ENCODE measurements around the gene FRMPD1. TPM values are rescaled to one million over a fixed set of nuclear protein-coding genes. Genes with fewer than 3 reads are reported as not detected.

FRMPD1 gene
- total and polyA plus RNA-seq, 2 of the 13 experiments (the other 11 are each of a cell fraction or from before 2014, with no cell fraction given): not detected

GRCh38 chr9:37784616-37785483 is 134.1 kb downstream of the FRMPD1 start, which contains the start of gene EXOSC3 (continued):
- peak; percentile 86; the same call in 1 of the 2 replicates for TF ChIP-seq ZFP36L1 (CRISPR knock-in tag; IDR thresholded peaks at IDR 0.05)
- no peak for TF ChIP-seq ZNF234 (CRISPR knock-in tag; conservative IDR thresholded peaks at IDR 0.05)
- TF ChIP-seq ZNF569 (CRISPR knock-in tag; IDR thresholded peaks at IDR 0.05; ENCODE audit: borderline replicate concordance): no peak
- no peak; the same call in 1 of the 2 replicates for TF ChIP-seq ZNF451 (CRISPR knock-in tag; IDR thresholded peaks at IDR 0.05)
- no peak for TF ChIP-seq ZNF549 (CRISPR knock-in tag; IDR thresholded peaks at IDR 0.05)
- peak; percentile 79; the same call in 1 of the 2 replicates for TF ChIP-seq ZNF678 (CRISPR knock-in tag; IDR thresholded peaks at IDR 0.05)
- TF ChIP-seq ZNF230 (CRISPR knock-in tag; IDR thresholded peaks at IDR 0.05): peak; percentile 93
- TF ChIP-seq HNRNPLL (IDR thresholded peaks at IDR 0.05; ENCODE audit: low read depth, low read length, poor library complexity, severe bottlenecking): peak; percentile 87
- TF ChIP-seq SRSF9 (IDR thresholded peaks at IDR 0.05; ENCODE audit: borderline replicate concordance, insufficient read depth, low read depth, low read length, poor library complexity, severe bottlenecking): no peak
- TF ChIP-seq TIGD3 (CRISPR knock-in tag; IDR thresholded peaks at IDR 0.05; ENCODE audit: borderline replicate concordance): peak; percentile 57; the same call in 1 of the 2 replicates
- no peak; the same call in 1 of the 2 replicates for TF ChIP-seq ZFP82 (CRISPR knock-in tag; IDR thresholded peaks at IDR 0.05; ENCODE audit: borderline replicate concordance)
- peak; percentile 26; the same call in 1 of the 2 replicates for TF ChIP-seq ARHGAP35 (CRISPR knock-in tag; IDR thresholded peaks at IDR 0.05; ENCODE audit: borderline replicate concordance)
- 0 out of 2 replicates have a peak, but pooled peaks have one; percentile 79 for TF ChIP-seq RARG (CRISPR knock-in tag; IDR thresholded peaks at IDR 0.05; ENCODE audit: low read depth)
- no peak for TF ChIP-seq PRDM10 (CRISPR knock-in tag; IDR thresholded peaks at IDR 0.05; ENCODE audit: low read depth)
- no peak; the same call in 1 of the 2 replicates for TF ChIP-seq ZNF740 (CRISPR knock-in tag; IDR thresholded peaks at IDR 0.05)
- TF ChIP-seq EP300 (IDR thresholded peaks at IDR 0.05; ENCODE audit: low read depth in 2 of 2, low read length in 2 of 2): peak in 1 of 2 experiments; percentile 27; a peak in 1 of 4 replicates
- TF ChIP-seq EP300 (CRISPR knock-in tag; IDR thresholded peaks at IDR 0.05; ENCODE audit: borderline replicate concordance): peak; percentile 34; the same call in 1 of the 2 replicates
- TF ChIP-seq GABPB1 (CRISPR knock-in tag; IDR thresholded peaks at IDR 0.05): peak; percentile 99
- TF ChIP-seq ZNF280D (CRISPR knock-in tag; IDR thresholded peaks at IDR 0.05): no peak

Data from HepG2 (cell line).